Lower lobe of right lung (tissue), 2 donors: Measurements from ENCODE around the gene NRP2. TPM values are rescaled to one million over a fixed set of nuclear protein-coding genes. Genes with fewer than 3 reads are reported as not detected.
A peak's percentile ranks its signal among the peaks of the same experiment; 100 is the strongest.

Experiments
- ATAC-seq, 2 donors: fragments of 200-7000 bp; cut with Tn5 transposase; one replicate each; pipeline ENCODE4 v1.9.1; 2020 to 2022; ENCODE audit warnings: mild to moderate bottlenecking in 2 of 2, moderate library complexity in 2 of 2
- DNase-seq: peaks from one replicate; pipeline ENCODE4 v3.0.0-alpha.2; 2020
- H3K27ac ChIP-seq: fragments of 200-600 bp; one replicate; pipeline ENCODE4 v1.8.0; 2022
- H3K27me3 ChIP-seq: fragments of 200-600 bp; one replicate; pipeline ENCODE4 v1.8.0; 2022; ENCODE audit warnings: low read depth
- H3K36me3 ChIP-seq: fragments of 200-600 bp; one replicate; pipeline ENCODE4 v1.8.0; 2022; ENCODE audit warnings: mild to moderate bottlenecking
- H3K4me1 ChIP-seq: fragments of 200-600 bp; one replicate; pipeline ENCODE4 v1.8.0; 2022
- H3K4me3 ChIP-seq: fragments of 200-600 bp; one replicate; pipeline ENCODE4 v1.8.0; 2022; ENCODE audit warnings: mild to moderate bottlenecking
- H3K9me3 ChIP-seq: fragments of 200-600 bp; one replicate; pipeline ENCODE4 v1.8.0; 2022
- CTCF ChIP-seq: fragments of 200-600 bp; IDR thresholded peaks from one replicate; pipeline ENCODE4 v1.8.0; 2022; ENCODE audit warnings: antibody characterized with exemption, mild to moderate bottlenecking
- intact Hi-C: fragments of 100-400 bp; cut with DNase I; formaldehyde crosslinking; loops from one replicate; pipeline ENCODE4 v1.11.0; 2022
- total RNA-seq: library from RNA; stranded (reverse); fragmentation: NEBNext Ultra II Directional; extraction: Animal tissue kit (Norgen Biotek cat#: 25700); gene quantifications from one replicate; pipeline ENCODE4 v1.2.1, GENCODE V29; 2021
- donor health status: DM: no; HTN: yes; CAD: no; lungs with severe emphysema.

NRP2 gene
- total RNA-seq, 1 donor from 2014 or later, result 67.5 TPM

GRCh38 chr2:205640716-205641115 is 41.6 kb upstream of the NRP2 start:
- Histone ChIP-seq H3K4me3 (no peak overlapping the region), H3K4me1 (peaks cover 4% of the 10 kb centered on the region), H3K36me3 (no peaks in the 10 kb centered on the region), H3K9me3 (no peaks in the 10 kb centered on the region), H3K27ac (no peak overlapping the region), H3K27me3 (no peaks in the 10 kb centered on the region)
- TF ChIP-seq CTCF, result no peak
- ATAC-seq (no peak), DNase-seq (no peak)
- intact Hi-C loops, result no loop called here

GRCh38 chr2:205642599-205643356 is 39.5 kb upstream of the NRP2 start:
- intact Hi-C loops, result no loop called here

DNA sequence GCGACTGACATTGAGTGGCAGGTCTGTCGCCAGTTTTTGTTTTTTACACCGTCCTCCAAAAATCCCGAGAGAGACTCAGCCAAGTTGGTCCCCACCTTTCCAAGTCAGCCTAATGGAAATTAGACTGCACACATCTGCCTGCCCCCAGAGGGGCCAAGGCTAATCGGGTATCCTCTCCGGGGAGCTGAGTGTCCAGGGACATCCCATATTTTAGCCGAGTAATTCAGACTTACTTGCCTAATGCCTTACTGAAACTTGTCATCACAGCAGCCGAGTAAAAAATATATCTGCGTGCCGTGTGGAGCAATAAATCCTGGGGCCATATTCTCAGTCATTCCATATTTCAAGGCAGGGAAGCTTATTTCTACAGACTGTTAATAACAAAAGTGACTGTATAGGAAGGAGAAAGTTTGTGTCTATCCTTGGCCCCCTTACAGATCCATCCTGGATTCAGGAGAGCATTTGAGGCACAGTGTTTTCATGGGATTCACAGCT is 38.9 kb upstream of the NRP2 start:
- ATAC-seq (no peak), DNase-seq (no peak)
- Histone ChIP-seq H3K27me3 (no peaks in the 10 kb centered on the region), H3K9me3 (no peaks in the 10 kb centered on the region), H3K4me1 (peaks cover 4% of the 10 kb centered on the region), H3K4me3 (no peak overlapping the region), H3K27ac (no peak overlapping the region), H3K36me3 (no peaks in the 10 kb centered on the region)
- intact Hi-C loops, result no loop called here
- no peak for TF ChIP-seq CTCF

More at GRCh38 chr2:205642599-205643356, 39.5 kb upstream of the NRP2 start:
- no peak overlapping the region for H3K27ac ChIP-seq
- ATAC-seq, result no peak
- no peak for TF ChIP-seq CTCF
- peaks cover 4% of the 10 kb centered on the region for H3K4me1 ChIP-seq
- no peaks in the 10 kb centered on the region for H3K9me3 ChIP-seq
- H3K36me3 ChIP-seq, result no peaks in the 10 kb centered on the region
- no peaks in the 10 kb centered on the region for H3K27me3 ChIP-seq
- H3K4me3 ChIP-seq, result no peak overlapping the region
- no peak for DNase-seq

DNA sequence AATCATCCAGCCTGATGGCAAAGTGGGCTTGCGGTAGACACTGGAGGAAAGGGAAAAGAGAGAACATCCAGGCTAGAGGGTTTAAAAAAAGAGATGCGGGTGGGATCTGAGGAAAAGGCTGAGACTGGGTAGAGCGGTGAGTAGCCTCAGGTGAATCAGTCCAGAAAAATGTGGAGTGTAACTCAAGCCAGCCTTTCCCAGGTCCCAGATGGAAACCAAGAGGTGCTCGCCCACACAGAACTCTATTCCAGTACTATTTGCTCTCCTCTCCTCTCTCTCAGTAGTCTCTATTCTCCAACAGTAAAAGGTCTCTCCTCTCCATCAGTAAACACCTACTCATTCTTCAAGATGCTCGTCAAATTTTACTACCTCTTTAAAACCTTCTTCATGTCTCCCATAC is 38.3 kb upstream of the NRP2 start:
- Histone ChIP-seq H3K27me3 (no peaks in the 10 kb centered on the region), H3K4me1 (peaks cover 4% of the 10 kb centered on the region), H3K36me3 (no peaks in the 10 kb centered on the region), H3K27ac (no peak overlapping the region), H3K9me3 (no peaks in the 10 kb centered on the region), H3K4me3 (no peak overlapping the region)
- intact Hi-C loops, result no loop called here
- ATAC-seq (peak in 1 of 2 donors; percentile 31), DNase-seq (no peak)
- TF ChIP-seq CTCF, result no peak

DNA sequence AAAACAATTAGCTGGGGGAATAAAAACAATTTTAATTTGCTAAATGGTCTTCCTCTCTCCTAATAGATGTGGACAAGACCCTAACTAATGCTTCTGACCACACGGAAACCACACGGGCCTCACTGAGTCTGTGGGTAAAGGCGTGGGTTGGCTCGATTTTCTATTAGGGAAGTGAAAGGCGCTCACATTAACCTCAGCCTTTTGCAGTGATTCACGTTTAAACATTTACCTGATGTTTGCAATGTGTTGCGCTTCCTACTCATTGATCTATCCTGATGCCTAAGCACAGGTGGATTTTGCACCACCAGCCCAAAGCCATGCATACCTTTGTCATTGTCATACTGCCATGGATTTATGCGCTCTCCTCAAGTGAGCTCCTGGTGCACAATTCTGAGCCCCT is 35.6 kb upstream of the NRP2 start:
- Histone ChIP-seq H3K27ac (no peak overlapping the region), H3K4me3 (no peak overlapping the region), H3K27me3 (no peaks in the 10 kb centered on the region), H3K4me1 (peaks cover 4% of the 10 kb centered on the region), H3K9me3 (no peaks in the 10 kb centered on the region), H3K36me3 (no peaks in the 10 kb centered on the region)
- no peak for TF ChIP-seq CTCF
- ATAC-seq (no peak), DNase-seq (no peak)
- intact Hi-C loops, result no loop called here
